ENCODE data around the gene DTNBP1.

GRCh38 chr6:15580326-15580725 lies 82.5 kb downstream of the DTNBP1 start:
- TF ChIP-seq POLR2AphosphoS2 (conservative IDR thresholded peaks at IDR 0.05; ENCODE audit: low read length) (no peak), POLR2A (IDR thresholded peaks at IDR 0.05; ENCODE audit: low read length) (no peak)
